ENCODE measurements around the gene UGT1A8.

The UGT1A8 gene

DNA sequence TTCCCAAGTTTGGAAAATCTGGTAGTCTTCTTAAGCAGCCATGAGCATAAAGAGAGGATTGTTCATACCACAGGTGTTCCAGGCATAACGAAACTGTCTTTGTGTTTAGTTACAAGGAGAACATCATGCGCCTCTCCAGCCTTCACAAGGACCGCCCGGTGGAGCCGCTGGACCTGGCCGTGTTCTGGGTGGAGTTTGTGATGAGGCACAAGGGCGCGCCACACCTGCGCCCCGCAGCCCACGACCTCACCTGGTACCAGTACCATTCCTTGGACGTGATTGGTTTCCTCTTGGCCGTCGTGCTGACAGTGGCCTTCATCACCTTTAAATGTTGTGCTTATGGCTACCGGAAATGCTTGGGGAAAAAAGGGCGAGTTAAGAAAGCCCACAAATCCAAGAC, 154.7 kb downstream of the UGT1A8 start:
- DNase-seq: no peak

DNA sequence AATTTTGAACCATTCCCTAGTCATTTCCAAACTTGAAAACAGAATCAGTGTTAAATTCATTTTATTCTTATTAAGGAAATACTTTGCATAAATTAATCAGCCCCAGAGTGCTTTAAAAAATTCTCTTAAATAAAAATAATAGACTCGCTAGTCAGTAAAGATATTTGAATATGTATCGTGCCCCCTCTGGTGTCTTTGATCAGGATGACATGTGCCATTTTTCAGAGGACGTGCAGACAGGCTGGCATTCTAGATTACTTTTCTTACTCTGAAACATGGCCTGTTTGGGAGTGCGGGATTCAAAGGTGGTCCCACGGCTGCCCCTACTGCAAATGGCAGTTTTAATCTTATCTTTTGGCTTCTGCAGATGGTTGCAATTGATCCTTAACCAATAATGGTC, 155.2 kb downstream of the UGT1A8 start:
- no peak for DNase-seq

DNA sequence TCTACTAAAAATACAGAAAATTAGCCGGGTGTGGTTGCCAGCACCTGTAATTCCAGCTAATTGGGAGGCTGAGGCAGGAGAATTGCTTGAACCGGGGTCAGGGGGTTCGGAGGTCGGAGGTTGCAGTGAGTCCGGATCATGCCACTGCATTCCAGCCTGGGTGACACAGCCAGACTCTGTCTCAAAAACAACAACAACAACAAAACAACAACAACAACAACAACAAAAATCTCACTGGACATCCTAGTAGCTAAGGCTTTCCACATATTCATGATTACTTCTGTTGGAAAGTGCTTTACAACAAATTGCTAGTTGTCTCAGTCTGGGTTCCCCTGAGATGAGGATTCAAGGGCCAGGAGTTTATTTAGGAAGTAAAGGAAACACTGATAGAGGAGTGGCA, 156.4 kb downstream of the UGT1A8 start:
- DNase-seq: no peak

DNA sequence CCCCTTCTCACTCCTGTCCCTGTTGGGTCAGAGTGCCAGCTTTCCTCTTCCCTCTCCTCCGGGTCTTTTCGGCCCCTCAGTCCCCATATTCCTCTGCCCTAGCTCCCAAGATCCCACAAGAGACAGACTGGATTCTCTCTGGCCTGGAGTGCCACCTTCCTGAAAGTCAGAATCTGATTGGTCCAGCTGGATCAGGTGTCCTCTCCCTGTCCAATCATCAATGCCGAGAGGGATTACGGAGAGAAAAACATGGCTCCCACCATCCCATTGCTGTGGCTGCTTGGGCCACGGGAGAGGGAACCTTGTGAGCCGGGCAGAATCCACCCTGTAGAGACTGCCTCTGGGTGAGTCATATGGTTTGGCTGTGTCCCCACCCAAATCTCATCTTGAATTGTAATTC, 158.0 kb downstream of the UGT1A8 start:
- DNase-seq: no peak

DNA sequence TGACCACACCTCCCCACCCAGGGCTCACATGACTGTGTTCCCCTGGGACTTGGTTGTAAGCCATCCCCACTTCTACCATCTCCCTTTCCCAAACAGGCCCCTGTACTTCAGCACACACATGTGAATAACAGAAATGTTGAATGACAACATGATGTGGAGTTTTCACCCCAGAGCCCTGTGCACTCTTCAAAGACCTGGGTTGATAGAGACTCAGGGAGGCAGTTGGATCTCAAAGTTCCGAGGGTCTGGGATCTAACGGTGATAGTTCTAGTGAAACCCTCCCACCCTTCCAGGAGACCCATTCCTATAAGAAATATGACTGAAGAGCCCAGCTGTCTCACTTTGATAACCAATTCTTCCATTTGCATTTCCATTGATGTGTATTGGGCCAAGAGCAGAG, 160.6 kb downstream of the UGT1A8 start, which contains the start of gene MROH2A:
MROH2A (plus strand) TSS at position 301 of the 400 bp plus-strand sequence. CDS start 1,029 bp downstream, outside the sequence.
- no peak for DNase-seq

DNA sequence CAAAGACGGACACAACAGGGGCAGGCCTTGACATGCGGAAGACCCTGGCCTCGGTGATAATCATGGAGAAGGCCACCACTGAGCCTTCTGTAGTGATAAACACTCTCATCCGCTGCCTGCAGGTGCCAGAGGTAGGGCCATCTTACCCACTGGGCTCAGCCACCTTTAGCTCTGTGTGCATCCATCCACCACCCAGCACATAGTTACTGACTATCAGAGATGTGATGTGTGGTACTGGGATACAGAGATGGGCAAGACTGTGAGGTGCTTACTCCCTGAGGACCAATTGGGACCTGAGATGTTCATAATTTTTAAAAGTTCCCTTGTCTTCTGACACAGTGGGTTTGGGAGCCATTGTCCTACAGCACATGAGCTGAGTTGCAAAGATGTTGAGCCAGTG, 162.3 kb downstream of the UGT1A8 start:
- DNase-seq: no peak

DNA sequence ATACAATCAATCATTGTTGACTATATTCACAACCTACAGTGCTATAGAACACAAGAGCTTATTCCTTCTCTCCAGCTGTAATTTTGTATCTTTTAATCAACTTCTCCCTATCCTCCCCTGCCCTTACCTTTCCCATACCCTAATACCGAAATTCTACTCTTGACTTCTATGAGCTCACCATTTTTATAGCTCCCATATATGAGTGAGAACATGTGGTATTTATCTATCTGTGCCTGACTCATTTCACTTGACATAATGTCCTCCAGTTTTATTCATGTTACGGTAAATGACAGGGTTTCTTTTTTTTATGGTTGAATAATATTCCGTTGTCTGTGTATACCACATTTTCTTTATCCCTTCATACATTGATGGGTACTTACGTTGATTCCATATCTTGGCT, 163.3 kb downstream of the UGT1A8 start:
- DNase-seq: no peak

DNA sequence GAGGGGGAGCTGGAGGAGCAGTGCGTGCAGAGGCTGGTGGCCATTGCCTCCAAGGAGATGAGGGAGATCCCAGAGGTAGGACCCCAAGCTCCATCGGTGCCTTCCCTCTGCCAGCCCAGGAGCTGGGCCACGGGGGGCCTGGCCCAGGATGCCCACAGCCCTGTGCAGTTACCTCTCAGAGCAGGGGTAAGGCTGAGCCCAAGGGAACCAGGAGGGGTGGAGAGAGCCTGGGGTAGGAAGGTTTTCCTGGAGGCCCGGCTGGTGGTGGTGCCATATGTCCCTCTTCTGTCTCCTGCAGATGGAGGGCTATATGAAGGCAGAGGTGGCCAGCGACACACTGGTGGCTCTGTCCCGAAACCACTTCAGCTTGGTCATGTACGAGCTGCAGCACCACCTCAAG, 172.1 kb downstream of the UGT1A8 start:
- no peak for DNase-seq

DNA sequence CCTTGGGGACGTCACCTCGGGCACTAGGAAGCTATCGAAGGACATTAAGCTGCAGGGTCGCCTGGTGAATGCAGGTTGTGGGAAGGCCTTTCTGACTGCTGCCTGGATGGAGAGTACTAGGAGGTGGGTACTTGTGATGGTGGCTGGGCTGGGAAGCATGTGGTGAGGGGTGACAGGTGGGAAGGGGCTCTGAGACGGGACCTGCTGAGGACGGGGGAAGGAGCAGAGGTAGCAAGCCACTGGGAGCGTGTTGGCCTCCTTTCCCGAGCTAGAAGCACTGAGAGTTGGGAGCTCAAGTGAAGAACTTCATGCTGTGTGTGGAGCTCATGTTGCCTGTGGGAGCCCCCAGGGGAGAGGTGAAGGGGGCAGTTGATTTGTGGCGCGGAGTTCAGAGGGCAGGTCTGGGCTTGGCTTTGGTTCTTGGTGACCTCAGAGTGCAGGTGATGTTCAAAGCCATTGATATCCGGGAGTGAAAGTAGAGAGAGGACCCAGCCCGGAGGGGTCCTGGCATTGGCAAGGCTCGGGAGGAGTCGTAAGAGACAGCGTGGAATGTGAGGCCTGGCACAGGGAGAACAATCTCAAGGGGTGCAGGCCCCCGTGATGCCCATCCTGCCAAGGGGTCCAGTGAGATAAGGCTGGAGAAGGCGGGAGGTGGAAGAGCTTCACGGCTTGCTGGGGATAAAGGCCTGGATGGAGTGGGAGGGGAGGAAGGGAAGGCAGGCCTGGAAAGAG, 173.9 kb downstream of the UGT1A8 start:
- DNase-seq: no peak

DNA sequence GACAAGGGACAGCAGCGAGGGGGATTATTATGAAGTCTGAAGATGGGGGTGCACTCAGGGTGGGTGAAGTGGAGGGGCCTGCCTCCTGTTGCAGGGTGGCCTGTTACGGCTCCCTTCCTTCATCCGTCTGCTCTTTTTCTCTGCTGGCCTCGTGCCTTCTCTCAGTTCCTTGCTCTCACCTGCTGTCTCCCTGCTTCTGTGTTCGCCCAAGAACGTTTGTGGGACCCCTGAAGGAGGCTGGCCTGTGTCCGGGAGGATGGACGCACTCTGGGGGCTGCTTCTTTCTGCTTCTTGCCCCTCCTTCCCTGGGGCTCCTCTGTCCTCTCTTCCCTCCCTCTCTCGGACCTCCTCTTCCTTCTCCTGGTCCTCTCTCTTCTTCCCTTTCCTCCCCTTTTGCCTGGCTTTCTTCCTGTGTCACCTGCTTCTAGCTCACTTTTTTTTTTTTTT, 174.5 kb downstream of the UGT1A8 start:
- DNase-seq: no peak

DNA sequence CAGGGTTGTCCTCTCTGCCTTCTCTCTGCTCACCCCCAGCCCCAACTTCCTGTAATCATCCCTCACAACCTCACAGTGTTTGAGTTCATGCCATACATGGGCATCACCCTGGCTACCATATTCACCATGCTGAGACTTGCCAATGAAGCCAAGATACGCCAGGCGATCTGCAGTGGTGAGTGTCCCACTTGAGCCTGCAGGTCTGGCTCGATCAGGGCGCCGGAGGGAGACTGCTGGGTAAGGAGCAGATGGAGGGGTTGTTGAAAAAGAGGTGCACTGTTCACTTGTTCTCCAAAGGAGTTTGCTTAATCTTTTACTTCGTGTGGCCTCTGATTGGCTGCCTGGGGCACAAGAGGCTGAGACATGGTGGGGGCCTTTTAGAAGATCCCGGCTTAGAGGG, 175.3 kb downstream of the UGT1A8 start:
- DNase-seq: no peak

DNA sequence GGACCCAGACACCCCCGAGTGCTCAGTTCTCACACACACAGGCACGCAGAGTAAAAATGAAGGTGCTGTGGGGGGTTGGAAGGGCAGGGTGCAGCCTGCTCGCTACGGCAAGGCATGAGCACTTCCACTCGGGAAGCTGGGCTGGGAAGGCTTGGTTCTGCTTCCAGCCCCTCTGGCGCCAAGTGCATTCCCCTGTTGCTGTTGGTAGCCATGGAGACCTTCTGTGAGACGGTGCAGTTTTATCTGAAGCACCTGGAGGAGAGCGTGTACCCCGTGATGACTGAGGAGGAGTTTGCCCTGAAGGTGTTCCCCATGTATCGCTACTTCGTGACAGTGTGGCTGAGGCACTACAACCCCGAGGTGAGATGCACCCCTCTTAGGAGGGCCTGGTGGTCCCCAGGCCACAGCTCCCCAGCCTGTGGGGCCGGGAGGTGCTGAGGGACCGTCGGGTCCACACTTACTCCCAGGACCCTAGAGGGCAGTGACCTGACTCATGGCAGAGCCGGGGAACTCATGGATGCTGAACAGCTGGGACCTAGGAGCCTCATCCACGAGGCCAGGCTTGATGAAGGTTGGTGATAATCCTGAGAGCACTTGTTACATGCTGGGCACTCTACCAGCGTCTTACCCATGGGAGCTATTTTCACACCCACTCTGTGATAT, 176.2 kb downstream of the UGT1A8 start:
- DNase-seq: no peak

DNA sequence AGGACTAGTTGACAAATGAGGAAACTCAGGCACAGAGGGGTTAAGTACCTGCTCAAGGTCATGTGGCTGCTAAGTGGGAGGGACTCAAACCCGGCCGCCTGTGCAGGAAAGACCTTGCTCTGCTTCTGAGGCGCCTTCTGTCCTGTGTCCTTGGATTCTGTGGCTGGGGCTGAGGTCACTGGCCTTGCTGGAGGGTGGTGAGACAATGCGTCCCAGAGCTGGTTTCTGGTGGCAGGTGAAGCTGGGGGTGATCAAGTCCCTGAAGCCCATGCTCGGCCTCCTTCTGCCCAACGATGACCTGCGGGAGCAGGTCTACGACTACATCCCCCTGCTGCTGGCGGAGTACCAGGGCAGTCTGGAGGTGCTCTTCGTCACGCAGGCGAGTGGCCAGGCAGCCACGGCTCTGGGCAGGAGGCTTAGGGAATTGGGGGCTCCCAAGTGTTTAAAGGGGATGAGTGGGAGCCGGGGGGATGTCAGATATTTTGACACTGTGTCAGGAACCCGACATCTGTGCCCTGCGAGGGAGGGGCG, 176.8 kb downstream of the UGT1A8 start:
- DNase-seq: no peak

DNA sequence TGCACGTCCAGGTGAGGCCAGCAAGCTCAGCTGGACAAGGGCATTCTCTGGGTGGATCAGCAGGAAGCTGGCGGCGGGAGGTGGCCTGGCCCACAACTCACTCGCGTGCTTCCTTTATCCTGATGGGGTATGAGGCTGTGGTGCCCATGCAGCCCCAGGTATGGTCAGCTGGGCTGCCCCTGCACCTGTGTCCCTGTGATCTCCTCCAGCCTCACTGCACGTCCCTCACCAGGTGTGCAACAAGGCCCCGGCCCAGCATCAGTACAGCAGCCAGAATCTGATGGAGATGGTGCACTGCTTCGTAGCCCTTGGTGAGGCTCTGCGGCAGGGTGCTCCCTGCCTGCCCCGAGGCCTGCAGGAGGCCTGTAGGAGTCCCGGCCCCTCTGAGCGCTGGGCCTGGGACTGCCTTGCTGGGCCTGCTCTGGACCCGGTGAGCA, 178.3 kb downstream of the UGT1A8 start:
- DNase-seq: no peak

DNA sequence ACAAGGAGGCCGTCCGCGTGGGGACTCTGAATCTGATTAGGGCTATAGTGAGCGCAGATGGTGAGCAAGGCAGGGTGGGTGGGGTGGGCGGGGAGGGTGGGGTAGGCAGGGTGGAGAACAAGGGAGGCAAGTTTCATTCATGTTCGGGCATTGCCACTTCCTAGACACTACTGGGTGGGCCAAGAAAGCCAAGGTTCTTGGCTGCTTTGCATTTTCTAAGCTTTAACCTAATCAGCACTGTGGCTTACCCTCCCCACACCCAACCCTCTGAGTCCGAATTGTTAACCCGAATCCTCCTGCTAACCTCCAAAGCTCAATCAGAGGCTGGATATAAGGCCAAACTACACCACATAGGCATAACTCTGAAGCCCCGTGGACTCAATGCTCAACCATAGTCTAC, 178.8 kb downstream of the UGT1A8 start:
- DNase-seq: no peak

DNA sequence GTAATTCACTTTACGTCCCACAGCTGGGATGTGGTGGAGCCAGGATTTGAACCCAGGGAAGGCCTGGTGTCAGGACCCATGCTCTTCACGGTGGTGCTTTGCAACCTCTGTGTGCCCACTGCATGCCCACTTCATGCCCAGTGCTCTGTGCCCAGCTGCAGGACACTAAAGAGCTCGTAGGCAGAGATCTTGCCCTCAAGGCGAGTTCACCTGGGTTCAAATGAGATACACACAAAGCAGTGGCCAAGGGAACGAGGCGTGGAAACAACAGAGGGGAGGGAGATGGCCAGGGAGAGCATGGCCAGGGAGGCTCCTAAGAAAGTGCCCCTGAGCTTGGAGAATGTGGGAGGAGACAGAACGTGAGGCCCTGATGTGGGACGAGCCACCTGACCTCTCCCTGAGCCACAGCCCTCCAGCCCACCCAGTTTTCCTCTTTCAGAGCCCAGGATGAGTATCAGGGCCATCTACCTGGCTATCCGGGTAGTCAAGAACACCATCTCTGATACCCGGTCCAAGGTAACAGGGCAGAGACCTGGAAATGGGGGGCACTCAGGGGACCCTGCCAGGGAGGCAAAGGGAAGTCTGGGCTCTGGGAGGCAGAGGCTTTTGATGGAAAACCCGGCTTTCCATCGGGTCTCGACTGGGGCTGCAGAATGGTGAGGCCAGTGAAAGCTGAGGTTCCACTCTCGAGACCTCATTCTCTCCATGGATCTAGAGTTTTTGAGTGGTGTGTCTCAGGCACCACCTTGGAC, 181.1 kb downstream of the UGT1A8 start:
- DNase-seq: no peak

DNA sequence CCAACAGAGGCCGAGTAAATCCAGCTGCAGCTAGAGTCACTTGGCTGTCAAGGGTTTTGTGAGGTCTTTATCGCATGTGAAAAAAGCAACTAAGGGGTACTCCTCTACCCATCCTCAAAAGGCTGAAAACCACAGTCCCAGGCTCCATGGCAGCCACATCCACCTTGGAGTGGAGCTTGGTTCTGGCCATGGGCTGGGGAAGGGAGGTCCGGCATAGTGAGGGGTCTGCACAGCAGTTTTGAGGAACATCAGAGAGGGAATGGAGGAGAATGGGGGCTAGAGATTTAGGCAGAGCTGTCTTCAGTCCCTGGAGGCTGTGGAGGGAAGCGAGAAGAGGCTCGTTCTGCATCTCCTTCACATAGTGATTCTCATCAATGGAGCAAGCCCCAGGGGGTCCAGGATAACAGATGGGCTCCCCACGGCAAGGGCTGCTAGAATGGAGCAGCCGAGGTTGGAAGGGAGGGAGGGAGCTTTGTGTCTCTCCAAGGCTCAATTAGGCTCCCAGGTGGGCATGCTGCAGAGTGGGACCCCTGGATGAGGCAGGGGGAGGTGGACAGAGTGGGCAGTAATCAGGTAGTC, 181.7 kb downstream of the UGT1A8 start:
- DNase-seq: no peak

DNA sequence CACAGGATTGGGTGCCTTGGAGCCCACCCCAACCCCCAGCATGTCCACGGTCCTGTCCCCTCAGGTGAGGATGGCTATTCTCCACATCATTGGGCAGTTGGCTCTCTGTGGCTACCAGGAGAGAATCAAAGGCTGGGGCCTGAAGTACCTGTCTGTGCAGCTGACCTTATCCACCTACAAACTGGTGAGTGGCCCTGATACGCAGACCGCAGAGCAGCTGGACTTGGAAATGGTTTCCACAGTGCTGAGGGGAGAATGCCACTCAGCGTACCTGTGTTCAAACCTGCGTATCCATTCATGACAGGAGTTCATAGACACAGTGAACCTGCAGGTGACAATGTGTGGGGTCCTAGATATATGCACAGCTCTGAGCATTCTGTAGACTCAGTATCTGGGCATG, 182.3 kb downstream of the UGT1A8 start:
- no peak for DNase-seq

DNA sequence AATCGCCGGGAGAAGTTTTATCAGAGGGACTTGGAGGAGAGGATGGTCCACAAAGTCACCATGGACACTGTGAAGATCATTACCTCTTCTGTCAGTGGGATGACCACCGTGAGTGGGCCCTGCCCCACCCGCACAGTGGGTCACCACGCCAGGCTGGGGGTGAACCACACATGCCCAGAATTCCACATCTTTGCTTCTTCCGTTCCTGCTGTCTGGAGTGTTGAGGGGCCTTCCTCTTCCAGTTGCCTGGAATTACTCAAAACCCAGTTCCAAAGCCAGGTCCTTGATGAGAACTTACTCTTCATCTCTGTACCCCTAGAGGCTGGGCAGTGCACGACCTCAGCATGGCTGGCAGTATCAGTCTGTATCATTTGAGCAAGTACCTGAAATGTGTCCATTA, 182.8 kb downstream of the UGT1A8 start:
- DNase-seq: no peak

DNA sequence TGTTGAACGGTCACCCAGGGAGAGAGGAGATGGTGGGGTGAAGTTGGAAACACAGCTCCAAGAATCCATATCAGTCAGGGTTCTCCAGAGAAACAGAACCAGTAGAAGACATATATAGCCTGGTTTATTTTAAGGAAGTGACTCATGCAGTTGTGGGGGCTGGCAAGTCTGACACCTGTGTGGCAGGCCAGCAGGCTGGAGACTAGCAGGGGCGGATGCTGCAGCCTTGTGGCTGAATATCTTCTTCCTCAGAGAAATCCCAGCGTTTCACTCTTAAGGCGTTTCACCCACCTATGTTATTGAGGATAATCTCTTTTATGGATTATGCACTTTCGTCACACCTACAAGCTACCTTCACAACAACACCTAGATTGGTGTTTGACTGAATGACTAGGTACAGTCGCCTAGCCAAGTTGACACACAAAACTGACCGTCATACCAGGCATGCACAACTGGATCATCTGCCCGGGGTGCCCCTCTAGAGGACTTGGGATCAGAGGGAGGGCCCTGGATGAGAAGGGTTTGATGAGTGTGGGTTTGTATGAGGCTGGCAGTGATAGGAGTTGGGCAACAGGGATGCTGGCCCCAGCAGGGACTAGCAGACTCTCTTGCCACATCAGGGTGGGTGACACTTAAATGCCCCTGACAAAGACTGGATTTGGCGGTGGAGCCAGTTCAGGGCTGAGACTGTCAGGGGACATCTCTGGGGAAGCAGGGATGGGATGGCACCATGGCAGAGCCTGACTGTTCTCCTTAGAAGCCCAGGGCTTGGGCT, 184.1 kb downstream of the UGT1A8 start:
- no peak for DNase-seq

DNA sequence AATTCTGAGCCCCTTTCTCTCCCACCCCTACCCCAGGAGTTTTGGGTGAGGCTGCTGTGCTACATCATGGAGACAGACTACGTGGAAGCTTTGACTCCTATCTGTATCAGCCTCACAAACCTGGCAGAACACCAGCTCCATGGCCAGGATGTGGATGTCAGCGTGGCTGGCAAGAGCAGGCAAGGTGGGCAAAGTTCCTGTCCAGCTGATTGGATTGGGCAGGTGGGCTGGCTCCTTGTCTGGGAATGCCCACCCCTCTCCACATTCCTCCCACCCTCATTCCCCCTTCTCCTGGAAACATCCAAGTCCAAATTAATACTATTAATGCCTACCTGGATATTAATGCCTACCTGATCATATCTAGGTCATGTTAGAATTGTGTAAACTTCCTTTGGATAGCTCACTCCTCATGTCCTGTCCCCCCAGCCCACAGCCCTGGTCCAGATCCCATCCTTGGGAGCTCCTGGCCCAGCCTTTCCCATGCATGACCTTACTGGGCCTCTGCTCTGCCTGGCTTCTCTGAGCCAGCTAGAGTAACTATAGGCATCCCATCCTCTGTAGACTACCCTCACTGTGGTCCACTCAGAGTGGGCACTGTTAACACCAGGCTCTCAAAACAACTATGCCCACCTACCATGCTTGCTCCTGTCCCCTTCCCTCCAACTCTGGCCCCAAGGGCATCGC, 184.8 kb downstream of the UGT1A8 start:
- DNase-seq: no peak

Measured in midbrain (tissue), 1 donor.